Thyroid gland (tissue), 4 donors: Measurements from ENCODE around the gene PIGM.

Source experiments
- CTCF ChIP-seq, 6 experiments: fragments of 200-600 bp in 3 of 6; fragments of 450-650 bp in 3 of 6; sonication (generic) in 3 of 6; IDR thresholded peaks; one replicate each; pipeline ENCODE4 v1.5.1; 2016 to 2019; ENCODE audit warnings: antibody characterized with exemption in 6 of 6, mild to moderate bottlenecking in 2 of 6, inconsistent platforms in 1 of 6, moderate library complexity in 1 of 6
- POLR2A ChIP-seq, 2 donors: fragments of 450-650 bp; IDR thresholded peaks; one replicate each; pipeline ENCODE4 v1.6.1; 2017; ENCODE audit warnings: antibody characterized with exemption in 2 of 2, mild to moderate bottlenecking in 2 of 2, moderate library complexity in 1 of 2

- TF ChIP-seq CTCF (IDR thresholded peaks at IDR 0.05) (no peak), POLR2A (IDR thresholded peaks at IDR 0.05) (no peak)
These were observed 16.5 kb upstream of the PIGM start for GRCh38 chr1:160048335-160048734.
